ENCODE measurements around the gene LMO3. TPM values are rescaled to one million over a fixed set of nuclear protein-coding genes. Genes with fewer than 3 reads are reported as not detected.

LMO3 gene
- total and polyA plus RNA-seq, 2 of the 13 experiments (the other 11 are each of a cell fraction or from before 2014, with no cell fraction given), result not detected

- TF ChIP-seq PHF20 (CRISPR knock-in tag; IDR thresholded peaks at IDR 0.05), result no peak
- no peak for TF ChIP-seq ZNF407 (CRISPR knock-in tag; IDR thresholded peaks at IDR 0.05; ENCODE audit: not compliant biosample characterization)
These were observed 19.4 kb downstream of the LMO3 start (continued) for GRCh38 chr12:16586350-16587109.

- in situ Hi-C loops (cut with HindIII; ENCODE audit: extremely low pct_ligation_motif_present, low pct_unique_long_range_greater_than_20kb), result no loop called here
- ATAC-seq (no peak), FAIRE-seq (no peak), DNase-seq (ENCODE audit: low spot score) (no peak)
- intact Hi-C loops (cut with micrococcal nuclease; ENCODE audit: unreplicated experiment), result no loop called here
- ChIA-PET POLR2A (no interaction called here), CTCF (ENCODE audit: low intra/inter-chr PET ratio, low total read pairs) (no interaction called here)
- Histone ChIP-seq H2AFZ (ENCODE audit: low read length) (no peak overlapping the region), H3K9ac (ENCODE audit: insufficient read depth, low read depth, low read length) (no peak overlapping the region), H3K4me2 (ENCODE audit: low read depth, low read length) (no peak overlapping the region), H3K4me3 (replicated peaks in 1 of 3; ENCODE audit: insufficient read depth in 1 of 3, low read depth in 2 of 3, low read length in 3 of 3) (no peak overlapping the region), H3K27ac (ENCODE audit: extremely low read length, insufficient read depth, low read length) (no peak overlapping the region), H3K27me3 (ENCODE audit: control insufficient read depth in 1 of 2, insufficient read depth in 2 of 2, low read length in 2 of 2) (no peaks in the 10 kb centered on the region), H3K79me2 (ENCODE audit: insufficient read depth, low read length) (no peaks in the 10 kb centered on the region), H4K20me1 (ENCODE audit: insufficient read depth, low read length) (no peaks in the 10 kb centered on the region), H3K4me1 (ENCODE audit: insufficient read depth, low read length) (no peaks in the 10 kb centered on the region), H3K36me3 (replicated peaks in 1 of 2; ENCODE audit: control insufficient read depth in 1 of 2, insufficient read depth in 2 of 2, low read length in 2 of 2) (no peaks in the 10 kb centered on the region), H3K9me3 (ENCODE audit: low read length) (no peaks in the 10 kb centered on the region)
- WGBS (ENCODE audit: low lambda C conversion rate), result 63% methylated on average over 2 of the region's 2 CpGs
- no TSS peak for BruUV-seq (replicated peaks)
- TF ChIP-seq ZNF224 (CRISPR knock-in tag; IDR thresholded peaks at IDR 0.05) (no peak), TCF7 (IDR thresholded peaks at IDR 0.05; ENCODE audit: low read depth) (no peak), ZNF30 (CRISPR knock-in tag; IDR thresholded peaks at IDR 0.05) (no peak), DMTF1 (CRISPR knock-in tag; IDR thresholded peaks at IDR 0.05) (no peak), TFAP4 (IDR thresholded peaks at IDR 0.05; ENCODE audit: borderline replicate concordance, low read depth) (no peak)
These were observed 20.2 kb downstream of the LMO3 start for GRCh38 chr12:16585781-16586180.

All from HepG2 (cell line).